HG03460 (cell line): ENCODE measurements around the gene EXOC4.

Experiments
- ATAC-seq: cut with Tn5 transposase; IDR thresholded peaks from one replicate; pipeline ENCODE4 v1.9.1; 2021; ENCODE audit not compliant: unreplicated experiment

EXOC4 gene

GRCh38 chr7:133654547-133654946 lies 401.7 kb downstream of the EXOC4 start:
- no peak for ATAC-seq

GRCh38 chr7:133662276-133662675 lies 409.4 kb downstream of the EXOC4 start:
- no peak for ATAC-seq

GRCh38 chr7:133662830-133663229 lies 410.0 kb downstream of the EXOC4 start:
- ATAC-seq, result no peak

GRCh38 chr7:133664528-133664927 lies 411.6 kb downstream of the EXOC4 start:
- no peak for ATAC-seq

- ATAC-seq, result no peak
Observed at GRCh38 chr7:133668296-133669060, 415.6 kb downstream of the EXOC4 start.

- ATAC-seq, result no peak
Observed at GRCh38 chr7:133669061-133669455, 416.2 kb downstream of the EXOC4 start.

- no peak for ATAC-seq
Observed at GRCh38 chr7:133670250-133670649, 417.4 kb downstream of the EXOC4 start.

GRCh38 chr7:133672866-133673265 lies 420.0 kb downstream of the EXOC4 start:
- no peak for ATAC-seq

GRCh38 chr7:133674079-133674763 lies 421.3 kb downstream of the EXOC4 start:
- no peak for ATAC-seq

GRCh38 chr7:133675510-133676218 lies 422.8 kb downstream of the EXOC4 start:
- no peak for ATAC-seq

GRCh38 chr7:133676805-133677370 lies 424.0 kb downstream of the EXOC4 start:
- no peak for ATAC-seq

- ATAC-seq, result no peak
Observed at GRCh38 chr7:133678137-133678814, 425.4 kb downstream of the EXOC4 start.

GRCh38 chr7:133679977-133680376 lies 427.1 kb downstream of the EXOC4 start:
- no peak for ATAC-seq

- ATAC-seq, result no peak
Observed at GRCh38 chr7:133681529-133681928, 428.7 kb downstream of the EXOC4 start.

GRCh38 chr7:133682364-133683181 lies 429.7 kb downstream of the EXOC4 start:
- no peak for ATAC-seq

GRCh38 chr7:133683182-133683454 lies 430.2 kb downstream of the EXOC4 start:
- ATAC-seq, result no peak

GRCh38 chr7:133688483-133689239 lies 435.8 kb downstream of the EXOC4 start:
- ATAC-seq, result no peak

- ATAC-seq, result no peak
Observed at GRCh38 chr7:133690740-133691139, 437.9 kb downstream of the EXOC4 start.

- no peak for ATAC-seq
Observed at GRCh38 chr7:133691727-133692610, 439.1 kb downstream of the EXOC4 start.
